Fibroblast of peridontal ligament (primary cell): ENCODE measurements around the gene PARVG.
A peak's percentile ranks its signal among the peaks of the same experiment; 100 is the strongest.

Experiments
- DNase-seq: peaks from one replicate; pipeline ENCODE4 v3.0.0-alpha.2; 2010; ENCODE audit errors: extremely low read depth

Gene PARVG

GRCh38 chr22:44195189-44195871, 14.6 kb downstream of the PARVG start:
- DNase-seq: no peak

DNA sequence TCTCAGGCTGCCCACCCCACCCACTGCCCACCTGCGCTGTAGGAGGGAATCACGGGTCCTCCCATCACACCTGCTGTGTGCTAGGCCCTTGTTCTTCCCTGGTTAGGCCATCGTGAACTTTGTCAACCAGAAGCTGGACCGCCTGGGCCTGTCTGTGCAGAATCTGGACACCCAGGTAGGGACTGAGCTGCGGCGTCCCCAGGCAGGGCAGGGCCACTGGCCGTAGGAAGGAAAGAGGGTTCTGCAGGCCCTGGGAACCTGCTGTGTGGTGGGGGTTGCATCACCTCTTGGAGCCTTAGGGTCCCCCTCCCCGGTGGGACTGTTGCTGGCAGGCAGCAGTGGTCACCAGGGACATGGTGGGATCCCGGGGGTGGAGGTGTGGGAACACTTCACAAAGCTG, 15.5 kb downstream of the PARVG start:
- no peak for DNase-seq

GRCh38 chr22:44196731-44197131, 16.0 kb downstream of the PARVG start:
- no peak for DNase-seq

DNA sequence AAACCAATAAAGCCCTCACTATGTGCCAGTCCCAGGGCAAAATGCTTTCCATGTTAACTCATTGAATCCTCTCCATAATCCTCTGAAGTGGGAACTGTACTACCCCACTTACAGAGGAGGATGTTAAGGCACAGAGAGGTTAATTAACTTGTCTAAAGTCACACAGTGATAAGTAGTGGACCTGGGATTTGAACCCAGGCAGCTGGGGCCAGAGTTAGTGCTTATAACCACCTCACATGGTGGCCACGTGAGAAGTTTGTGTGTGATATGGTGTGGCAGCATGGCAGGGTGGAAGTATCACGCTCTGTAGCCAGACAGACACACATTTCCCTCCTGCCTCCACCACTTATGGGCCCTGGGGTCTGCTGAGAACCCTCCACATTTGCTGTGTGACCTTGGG, 16.5 kb downstream of the PARVG start:
- DNase-seq: no peak

- no peak for DNase-seq
Observed at GRCh38 chr22:44199164-44199563, 18.4 kb downstream of the PARVG start.

DNA sequence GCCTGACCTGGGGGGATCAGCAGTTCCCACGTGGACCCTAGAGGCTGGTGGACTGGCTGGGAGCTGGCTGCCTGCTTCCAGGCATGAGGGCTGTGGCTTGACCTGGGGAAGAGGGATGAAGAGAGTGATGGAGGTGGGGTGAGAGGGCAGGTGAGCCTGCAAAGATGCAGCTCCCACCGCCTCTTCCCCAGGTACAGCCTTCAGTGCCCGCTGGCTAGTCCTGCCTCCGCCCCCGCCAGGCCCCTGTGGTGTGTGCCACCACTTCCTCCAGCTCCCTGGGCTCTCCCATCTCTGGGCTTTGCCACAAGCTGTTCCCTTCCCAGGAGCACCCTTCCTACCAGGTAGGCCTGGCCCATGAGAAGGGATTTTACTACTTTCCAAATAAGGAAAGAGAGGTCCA, 19.1 kb downstream of the PARVG start:
- no peak for DNase-seq

DNA sequence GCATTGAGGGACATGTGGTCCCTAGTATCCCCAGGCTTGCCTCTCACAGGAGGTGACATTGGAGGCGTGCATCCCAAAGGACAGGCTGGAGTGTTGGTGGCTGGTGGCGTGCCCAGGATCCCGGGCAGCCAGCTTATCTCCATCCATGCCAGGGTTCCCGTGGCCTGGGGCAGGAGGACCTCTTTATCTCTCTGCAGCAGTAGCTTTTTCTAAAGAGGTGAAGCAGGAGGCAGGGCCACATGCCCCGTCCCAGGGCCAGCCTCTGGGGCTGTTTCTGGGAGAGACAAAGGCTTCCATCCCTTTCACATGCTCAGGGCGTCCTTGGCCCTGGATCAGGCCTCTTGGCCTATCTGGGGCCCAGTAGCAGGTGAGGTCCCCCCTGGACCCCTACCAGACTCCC, 19.7 kb downstream of the PARVG start:
- DNase-seq: no peak

GRCh38 chr22:44200855-44201550, 20.3 kb downstream of the PARVG start:
- DNase-seq: no peak

GRCh38 chr22:44201665-44202064, 20.9 kb downstream of the PARVG start:
- DNase-seq: no peak

- DNase-seq: peak; percentile 94
Observed at GRCh38 chr22:44202261-44202789, 21.6 kb downstream of the PARVG start.

DNA sequence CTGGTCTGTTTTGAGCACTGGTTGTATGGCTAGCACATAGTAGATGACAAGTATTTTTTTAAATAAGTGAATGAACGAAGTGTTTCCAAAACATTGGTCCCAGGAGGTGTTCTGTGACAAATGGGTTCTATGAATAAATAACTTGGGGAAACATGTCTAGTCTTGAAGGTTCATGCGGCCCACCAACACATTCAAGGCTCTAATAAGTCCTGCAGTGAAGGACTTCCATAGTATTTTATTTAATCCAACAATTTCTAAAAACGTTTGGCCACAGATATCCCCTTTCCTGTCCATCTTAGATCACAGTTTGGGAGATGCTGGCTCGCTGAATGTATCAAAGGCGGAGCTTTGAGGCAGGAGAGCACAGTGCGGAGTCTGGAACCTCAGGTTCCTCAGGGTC, 22.5 kb downstream of the PARVG start:
- DNase-seq: no peak

- no peak for DNase-seq
Observed at GRCh38 chr22:44204739-44205515, 24.2 kb downstream of the PARVG start.

DNA sequence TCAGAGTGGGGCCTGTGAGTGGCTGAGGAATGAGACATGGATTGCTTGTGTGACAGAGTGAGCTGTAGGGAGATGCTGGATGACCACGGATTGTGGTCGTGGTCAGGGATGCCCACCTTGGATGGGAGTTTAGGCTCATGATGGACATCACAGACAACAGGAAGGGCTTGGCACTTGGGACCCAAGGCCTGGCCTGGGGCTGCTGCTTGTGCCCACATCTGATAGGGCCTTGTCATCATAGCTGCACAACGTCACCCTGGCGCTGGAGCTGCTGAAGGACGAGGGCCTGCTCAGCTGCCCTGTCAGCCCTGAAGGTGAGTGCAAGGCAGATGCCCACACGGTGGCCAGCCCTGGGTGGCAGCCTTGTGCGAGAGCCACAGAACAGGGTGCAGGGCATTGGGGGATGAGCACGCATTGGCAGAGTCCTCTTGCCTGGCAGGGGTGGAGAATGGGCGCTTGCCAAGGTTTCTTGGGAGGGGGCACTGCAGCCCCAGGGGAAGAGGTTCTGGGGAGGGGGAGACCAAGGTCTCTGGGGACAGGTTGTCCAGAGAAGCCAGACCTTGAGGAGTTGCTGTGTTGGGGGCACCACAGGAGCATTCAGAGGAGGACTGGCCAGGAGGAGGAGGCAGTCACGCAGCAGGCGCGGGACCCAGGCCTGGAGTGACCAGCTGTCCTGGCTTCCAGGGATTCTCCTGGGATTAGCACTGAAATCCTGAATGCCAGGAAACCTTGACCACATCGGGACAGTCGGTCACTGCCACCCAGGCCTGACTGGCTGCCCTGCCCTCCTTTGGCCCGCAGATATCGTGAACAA, 25.0 kb downstream of the PARVG start:
- DNase-seq: no peak

DNA sequence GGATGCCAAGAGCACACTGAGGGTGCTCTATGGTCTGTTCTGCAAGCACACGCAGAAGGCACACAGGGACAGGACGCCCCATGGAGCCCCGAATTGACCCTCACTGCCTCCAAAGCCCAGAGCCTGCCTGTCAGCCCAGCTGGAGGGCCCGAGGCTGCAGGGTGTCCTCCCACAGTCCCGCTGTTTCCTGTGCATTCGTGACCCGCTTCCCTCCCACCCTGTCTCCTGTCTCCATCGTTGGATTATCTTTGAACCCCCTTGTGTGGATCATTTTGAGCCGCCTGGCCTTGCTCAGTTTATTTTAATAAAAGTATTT, 25.6 kb downstream of the PARVG start:
- DNase-seq: no peak

DNA sequence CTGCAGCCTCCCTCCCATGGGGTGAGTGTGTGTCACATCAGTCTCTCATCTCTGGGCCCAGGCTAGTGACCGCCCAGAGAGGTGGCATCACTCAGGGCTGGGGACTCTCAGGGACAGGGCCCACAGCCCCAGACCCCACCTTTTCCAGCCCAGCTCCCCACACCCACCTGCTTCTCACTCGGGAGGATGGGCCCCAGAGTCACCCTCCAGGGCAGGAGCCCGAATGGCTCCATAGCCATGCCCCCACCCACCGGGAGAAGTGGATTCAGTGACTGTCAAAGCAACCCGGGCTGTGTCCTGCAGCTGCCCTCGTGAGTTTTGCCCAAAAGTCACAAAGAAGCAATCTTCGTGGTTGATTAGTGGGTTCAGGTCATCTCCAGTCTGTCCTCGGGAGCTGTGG, 26.0 kb downstream of the PARVG start:
- no peak for DNase-seq

GRCh38 chr22:44207173-44207980, 26.7 kb downstream of the PARVG start:
- DNase-seq: no peak

DNA sequence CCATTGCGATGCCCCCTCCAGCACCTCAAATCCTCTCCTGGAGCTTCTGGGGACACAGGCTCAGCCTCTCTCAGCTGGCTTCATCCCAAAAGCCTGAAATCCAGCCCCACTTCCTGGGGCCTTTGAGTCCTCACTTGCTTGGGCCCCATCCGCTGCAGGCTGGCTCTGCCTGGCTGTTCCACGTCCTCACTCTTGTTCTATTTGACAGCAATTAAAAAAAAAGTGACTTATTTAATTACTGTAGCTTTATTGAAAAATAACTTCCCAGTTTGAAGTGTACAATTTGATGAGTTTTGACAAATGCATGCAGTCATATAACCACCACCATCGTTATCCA, 27.2 kb downstream of the PARVG start:
- DNase-seq: no peak

GRCh38 chr22:44209343-44209742, 28.6 kb downstream of the PARVG start:
- no peak for DNase-seq

GRCh38 chr22:44210722-44211121, 30.0 kb downstream of the PARVG start:
- peak; percentile 82 for DNase-seq

- peak; percentile 9 for DNase-seq
Observed at GRCh38 chr22:44211256-44211945, 30.7 kb downstream of the PARVG start.
